ENCODE measurements around the gene GRIK4. TPM values are rescaled to one million over a fixed set of nuclear protein-coding genes. Genes with fewer than 3 reads are reported as not detected.

Gene GRIK4
- total RNA-seq, 2 experiments from 2014 or later = 0.06 TPM; not detected in 1

- no peaks in the 10 kb centered on the region for H3K36me3 ChIP-seq (ENCODE audit: insufficient read depth, low read length)
- no peak for DNase-seq (ENCODE audit: low spot score)
- no peaks in the 10 kb centered on the region for H3K79me2 ChIP-seq (ENCODE audit: insufficient read depth, low read depth, low read length)
- H4K20me1 ChIP-seq (ENCODE audit: insufficient read depth, low read length) = no peaks in the 10 kb centered on the region
- no peak overlapping the region for H3K4me2 ChIP-seq (ENCODE audit: low read length)
- ChIA-PET POLR2A (no interaction called here), CTCF (ENCODE audit: unreplicated experiment) (no interaction called here)
- intact Hi-C loops (cut with micrococcal nuclease; ENCODE audit: unreplicated experiment) = loop anchor here (2.0 to 5.0 kb wide), 3 partner anchors 293 to 683 kb away; no protein-coding TSS in a partner anchor
- H2AFZ ChIP-seq (ENCODE audit: low read length) = no peak overlapping the region
- H3K4me1 ChIP-seq (ENCODE audit: insufficient read depth, low read length, poor library complexity, severe bottlenecking) = no peaks in the 10 kb centered on the region
- H3K9me2 ChIP-seq (ENCODE audit: insufficient read depth, low read length) = no peaks in the 10 kb centered on the region
- no peak overlapping the region for H3K4me3 ChIP-seq (ENCODE audit: low read depth, low read length, poor library complexity, severe bottlenecking)
- H3K27ac ChIP-seq (ENCODE audit: low read depth, low read length, poor library complexity, severe bottlenecking) = no peak overlapping the region
- H3K9me3 ChIP-seq (ENCODE audit: low read length) = no peaks in the 10 kb centered on the region
- TF ChIP-seq CTCF (conservative IDR thresholded peaks at IDR 0.05; ENCODE audit: low read length) = no peak
- TF ChIP-seq EZH2phosphoT487 (IDR thresholded peaks at IDR 0.05; ENCODE audit: borderline replicate concordance, low read depth, low read length) = no peak
- BruUV-seq (replicated peaks) = no TSS peak
These were observed 2.0 kb upstream of the GRIK4 start for GRCh38 chr11:120509346-120510053.

- H2AFZ ChIP-seq (ENCODE audit: low read length) = no peak overlapping the region
- CTCF ChIA-PET (ENCODE audit: unreplicated experiment) = no interaction called here
- no peaks in the 10 kb centered on the region for H3K9me3 ChIP-seq (ENCODE audit: low read length)
- H3K27ac ChIP-seq (ENCODE audit: low read depth, low read length, poor library complexity, severe bottlenecking) = no peak overlapping the region
- H3K9me2 ChIP-seq (ENCODE audit: insufficient read depth, low read length) = no peaks in the 10 kb centered on the region
- no peaks in the 10 kb centered on the region for H4K20me1 ChIP-seq (ENCODE audit: insufficient read depth, low read length)
- no peak for TF ChIP-seq EZH2phosphoT487 (IDR thresholded peaks at IDR 0.05; ENCODE audit: borderline replicate concordance, low read depth, low read length)
- TF ChIP-seq CTCF (conservative IDR thresholded peaks at IDR 0.05; ENCODE audit: low read length) = no peak
- H3K36me3 ChIP-seq (ENCODE audit: insufficient read depth, low read length) = no peaks in the 10 kb centered on the region
- intact Hi-C loops (cut with micrococcal nuclease; ENCODE audit: unreplicated experiment) = loop anchor here (1.0 to 5.0 kb wide), 4 partner anchors 292 to 682 kb away; no protein-coding TSS in a partner anchor
- no TSS peak for BruUV-seq (replicated peaks)
- no peak for DNase-seq (ENCODE audit: low spot score)
- no peak overlapping the region for H3K4me3 ChIP-seq (ENCODE audit: low read depth, low read length, poor library complexity, severe bottlenecking)
- POLR2A ChIA-PET = interaction anchor here (0.6 kb wide), 1 partner anchor 178 kb away, joined by 3 read pairs; no protein-coding TSS in a partner anchor
- no peak overlapping the region for H3K4me2 ChIP-seq (ENCODE audit: low read length)
- H3K79me2 ChIP-seq (ENCODE audit: insufficient read depth, low read depth, low read length) = no peaks in the 10 kb centered on the region
- H3K4me1 ChIP-seq (ENCODE audit: insufficient read depth, low read length, poor library complexity, severe bottlenecking) = no peaks in the 10 kb centered on the region
These were observed 987 bp upstream of the GRIK4 start for GRCh38 chr11:120510406-120511115.

Measured in OCI-LY7 (cell line).